ENCODE measurements around the gene MRPL14. TPM values are rescaled to one million over a fixed set of nuclear protein-coding genes. Genes with fewer than 3 reads are reported as not detected.

MRPL14 gene
- total RNA-seq, 1 experiment from 2014 or later = 69.6 TPM

GRCh38 chr6:44166116-44166515 is 38.9 kb upstream of the MRPL14 start:
- Histone ChIP-seq H3K9me2 (ENCODE audit: insufficient read depth) (no peaks in the 10 kb centered on the region), H3K27ac (ENCODE audit: low read depth, low read length) (no peak overlapping the region), H3K9ac (ENCODE audit: low read length) (no peak overlapping the region), H3K4me1 (ENCODE audit: control insufficient read depth in 1 of 2, insufficient read depth in 2 of 2, low read length in 2 of 2) (peaks cover 0 to 11% of the 10 kb centered on the region in 2 experiments; a peak in 2 of 4 replicates), H3K27me3 (ENCODE audit: insufficient read depth, low read length) (peaks cover 12% of the 10 kb centered on the region), H3K4me2 (ENCODE audit: low read length) (no peak overlapping the region), H3K4me3 (replicated peaks in 1 of 2; ENCODE audit: low read depth in 1 of 2, low read length in 2 of 2) (no peak overlapping the region), H3K9me3 (ENCODE audit: control insufficient read depth in 1 of 2, insufficient read depth in 1 of 2, low read depth in 1 of 2, low read length in 2 of 2) (no peaks in the 10 kb centered on the region), H4K20me1 (ENCODE audit: insufficient read depth) (no peaks in the 10 kb centered on the region), H3K79me2 (ENCODE audit: insufficient read depth, low read length) (no peaks in the 10 kb centered on the region), H2AFZ (ENCODE audit: low read depth, low read length, poor library complexity, severe bottlenecking) (no peak overlapping the region), H3K36me3 (ENCODE audit: control insufficient read depth in 1 of 2, insufficient read depth in 2 of 2, low read length in 2 of 2) (no peaks in the 10 kb centered on the region)
- no peak for DNase-seq (ENCODE audit: low read depth, low spot score)
- CTCF ChIA-PET = no interaction called here
- TF ChIP-seq REST (IDR thresholded peaks at IDR 0.05; ENCODE audit: low read depth) (no peak), CTCF (IDR thresholded peaks at IDR 0.05 in 2 of 3, conservative IDR thresholded peaks at IDR 0.05 in 1 of 3; ENCODE audit: borderline replicate concordance in 1 of 3, insufficient read depth in 1 of 3, low read depth in 2 of 3, low read length in 2 of 3) (no peak), EZH2 (IDR thresholded peaks at IDR 0.05) (no peak), TCF7L2 (IDR thresholded peaks at IDR 0.05; ENCODE audit: borderline replicate concordance, extremely low read depth, insufficient read depth, insufficient read length) (no peak), CBX3 (IDR thresholded peaks at IDR 0.05; ENCODE audit: low read depth) (no peak)
- ATAC-seq = no peak
- RAD21 ChIA-PET (ENCODE audit: low non-redundant PET in 1 of 2, low total read pairs in 2 of 2, uncharacterized antibody in 2 of 2, unreplicated experiment in 2 of 2) = no interaction called here
- no TSS peak for BruUV-seq (replicated peaks)
- POLR2A ChIA-PET = no interaction called here
- intact Hi-C loops (cut with micrococcal nuclease) = no loop called here

All from HCT116 (cell line).